Stimulated activated CD4-positive, alpha-beta T cell treated with anti-CD3 and anti-CD28 coated beads, Interleukin-15, amount 100 ng/mL, for 48 hours (primary cell): ENCODE data around the gene PEX26.
A peak's percentile ranks its signal among the peaks of the same experiment; 100 is the strongest.
"Not testable (repeated sequence)": the region's sequence is repeated elsewhere in the genome, so short reads cannot be mapped to it uniquely, and the experiment has no call there.

Experiments used
- DNase-seq, 2 donors: peaks; one replicate each; pipeline ENCODE4 v3.0.0-alpha.2; 2020; ENCODE audit warnings: low read depth in 2 of 2

PEX26 gene

GRCh38 chr22:18096823-18097222 is 19.0 kb downstream of the PEX26 start:
- no peak for DNase-seq

GRCh38 chr22:18100781-18101180 is 23.0 kb downstream of the PEX26 start:
- no peak for DNase-seq

DNA sequence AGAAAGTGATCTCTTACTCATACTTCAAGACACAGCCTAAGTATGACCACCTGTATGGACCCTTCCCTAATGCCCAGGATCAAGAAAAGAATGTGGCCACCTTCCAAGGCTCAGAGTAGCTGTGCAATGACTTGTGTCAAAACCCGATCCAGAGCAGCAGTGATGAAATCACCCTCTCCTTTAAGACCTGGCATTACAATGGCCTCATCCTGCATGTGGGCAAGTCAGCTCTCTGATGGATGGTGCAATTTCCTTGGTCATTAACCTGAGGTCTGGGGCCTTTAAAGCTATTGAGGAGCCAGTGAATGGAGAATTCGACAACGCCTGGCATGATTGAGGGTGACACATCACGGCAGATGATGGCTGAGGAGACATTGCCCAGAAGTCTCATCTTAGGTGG is 23.7 kb downstream of the PEX26 start:
- DNase-seq: no peak

- DNase-seq: no peak
These were observed 25.9 kb downstream of the PEX26 start for GRCh38 chr22:18103527-18104269.

DNA sequence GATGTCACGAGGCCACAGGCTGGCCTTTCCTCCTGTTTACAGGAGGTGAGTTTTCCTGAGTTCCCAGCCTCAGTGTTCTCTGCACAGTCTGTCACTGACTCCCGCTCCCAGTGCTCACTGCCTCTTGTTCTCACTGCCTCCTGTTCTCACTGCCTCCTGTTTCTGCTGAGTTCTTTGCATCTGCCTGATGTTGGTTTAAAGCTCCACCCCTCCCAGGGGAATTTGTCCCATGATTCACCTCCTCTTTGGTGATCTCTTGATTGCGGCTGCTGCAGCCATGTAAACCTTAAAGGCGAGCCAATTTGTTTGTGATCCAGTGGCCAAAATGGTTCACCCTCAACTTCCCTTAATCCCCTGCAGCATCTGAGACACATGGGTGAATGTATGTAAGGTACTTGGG is 26.8 kb downstream of the PEX26 start:
- no peak for DNase-seq

GRCh38 chr22:18105981-18106380 is 28.2 kb downstream of the PEX26 start:
- DNase-seq: not testable (repeated sequence)

DNA sequence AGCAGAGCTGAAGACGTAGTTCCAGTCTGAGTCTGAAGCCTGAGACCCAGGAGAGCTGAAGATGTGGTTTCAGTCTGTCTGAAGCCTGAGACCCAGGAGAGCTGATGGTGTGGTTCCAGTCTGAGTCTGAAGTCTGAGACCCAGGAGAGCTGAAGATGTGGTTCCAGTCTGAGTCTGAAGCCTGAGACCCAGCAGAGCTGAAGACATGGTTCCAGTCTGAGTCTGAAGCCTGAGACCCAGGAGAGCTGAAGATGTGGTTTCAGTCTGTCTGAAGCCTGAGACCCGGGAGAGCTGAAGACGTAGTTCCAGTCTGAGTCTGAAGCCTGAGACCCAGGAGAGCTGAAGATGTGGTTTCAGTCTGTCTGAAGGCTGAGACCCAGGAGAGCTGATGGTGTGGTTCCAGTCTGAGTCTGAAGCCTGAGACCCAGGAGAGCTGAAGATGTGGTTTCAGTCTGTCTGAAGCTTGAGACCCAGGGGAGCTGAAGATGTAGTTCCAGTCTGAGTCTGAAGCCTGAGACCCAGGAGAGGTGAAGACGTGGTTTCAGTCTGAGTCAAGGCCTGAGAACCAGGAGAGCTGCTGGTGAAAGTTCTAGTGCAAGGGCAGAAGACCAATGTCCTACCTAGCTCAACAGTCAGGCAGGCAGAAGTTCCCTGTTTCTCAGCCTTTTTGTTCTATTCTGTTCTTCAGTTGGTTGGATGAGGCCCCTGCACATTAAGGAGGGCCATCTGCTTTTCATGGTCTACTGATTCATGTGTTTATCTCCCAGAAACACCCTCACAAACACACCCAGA is 29.0 kb downstream of the PEX26 start:
- peak in 1 of 2 donors; percentile 44 for DNase-seq

- no peak for DNase-seq
These were observed 30.4 kb downstream of the PEX26 start for GRCh38 chr22:18108187-18108586.

- DNase-seq: no peak
These were observed 31.8 kb downstream of the PEX26 start for GRCh38 chr22:18109410-18110193.

DNA sequence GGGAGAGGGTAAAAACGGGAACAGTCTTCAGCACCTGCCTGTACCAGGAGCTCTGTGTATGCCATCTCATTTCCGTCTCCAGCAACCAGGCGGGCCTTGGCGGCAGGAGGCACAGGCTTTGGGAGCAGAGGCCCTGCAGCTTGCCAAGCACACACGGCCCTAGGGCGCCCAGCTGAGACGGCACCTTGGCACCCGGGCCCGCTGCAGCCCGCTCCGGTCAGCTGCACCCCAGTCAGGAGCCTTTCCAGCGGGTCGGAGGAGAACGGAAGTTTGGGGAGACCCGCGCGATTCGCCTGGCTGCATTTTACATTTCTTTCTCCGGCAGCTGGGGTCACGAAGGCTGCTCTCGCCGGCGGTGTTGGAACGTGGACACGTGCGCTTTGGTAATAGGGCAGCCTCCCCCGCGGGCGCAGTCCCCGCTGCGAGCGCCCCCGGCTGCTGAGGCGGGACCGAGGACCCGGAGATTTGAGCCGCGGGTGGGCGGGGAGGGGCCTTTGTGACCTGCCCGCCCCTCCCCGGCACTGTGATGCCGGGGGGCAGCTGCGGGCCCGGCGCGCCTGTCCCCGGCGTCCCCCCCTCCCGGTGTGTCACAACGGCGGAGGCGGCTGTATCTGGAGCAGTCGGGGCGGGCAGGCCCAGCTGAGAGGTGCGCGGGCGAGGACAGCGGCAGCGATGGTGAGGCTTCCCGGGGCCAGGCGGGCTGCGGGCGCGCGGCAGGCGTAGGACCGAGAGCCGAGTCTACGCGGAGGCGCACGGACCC is 32.6 kb downstream of the PEX26 start, which contains the start of gene TUBA8:
Gene TUBA8, plus strand, starts transcription at position 616 of the 760 bp plus-strand sequence. Its CDS starts 57 bp downstream, at position 673.
- no peak for DNase-seq

DNA sequence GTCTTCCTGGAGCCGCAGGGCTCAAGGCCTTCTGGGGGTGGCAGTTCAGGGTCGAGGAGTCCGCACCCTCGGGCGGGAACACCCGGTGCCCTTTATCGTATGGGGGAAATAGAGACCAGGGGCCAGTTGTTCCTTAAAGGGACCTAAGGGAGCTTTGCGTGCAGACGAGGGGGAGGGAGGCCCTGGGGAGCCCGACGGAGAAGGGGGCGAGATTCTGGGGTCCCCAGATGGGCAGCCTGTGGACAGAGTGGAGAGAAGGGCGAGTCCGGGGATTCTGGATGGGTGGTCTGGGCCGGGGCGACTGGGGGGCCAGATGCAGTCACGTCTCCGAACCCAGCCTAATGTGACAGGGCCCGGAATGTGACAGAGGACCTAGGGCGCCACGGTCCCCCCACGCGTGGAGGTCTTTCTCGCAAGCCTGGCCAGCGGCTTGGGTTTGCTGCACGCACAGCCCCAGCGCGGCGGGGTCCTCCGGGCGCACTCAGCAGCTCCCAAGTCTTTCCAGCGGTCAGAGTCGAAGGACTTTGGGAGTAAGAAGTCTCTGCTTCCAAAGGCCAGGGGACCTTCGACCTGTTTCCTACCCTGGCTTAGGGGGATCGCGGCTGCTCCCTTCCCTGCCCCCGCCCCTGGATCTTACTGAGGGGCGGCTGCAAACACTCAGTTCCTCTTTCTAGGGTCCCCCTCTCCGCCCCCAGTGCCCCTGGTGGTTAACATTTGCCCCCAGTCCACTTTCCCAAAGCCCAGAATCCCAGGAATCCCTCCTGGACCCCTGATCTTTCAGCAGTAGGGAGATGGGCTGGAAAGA is 33.4 kb downstream of the PEX26 start:
- no peak for DNase-seq

- DNase-seq: no peak
These were observed 34.1 kb downstream of the PEX26 start for GRCh38 chr22:18111759-18112330.

DNA sequence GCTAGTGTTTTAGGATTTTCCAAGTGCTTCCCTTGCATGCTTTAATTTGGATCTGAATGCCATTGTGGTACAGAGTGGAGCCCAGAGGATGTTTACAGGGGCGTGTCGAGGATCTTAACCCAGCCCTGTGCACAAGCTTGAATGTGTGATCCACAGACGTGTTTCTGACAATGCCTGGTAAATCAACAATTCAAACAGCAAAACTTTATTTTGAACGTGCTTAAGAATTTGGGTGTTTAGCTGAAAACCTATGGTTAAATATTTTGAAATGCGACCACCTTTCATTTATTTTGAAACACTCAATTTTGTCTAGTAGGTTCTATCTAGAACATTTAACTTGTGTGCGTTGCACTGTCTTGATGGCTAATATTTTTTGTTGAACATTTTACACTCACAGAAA is 34.6 kb downstream of the PEX26 start:
- no peak for DNase-seq

DNA sequence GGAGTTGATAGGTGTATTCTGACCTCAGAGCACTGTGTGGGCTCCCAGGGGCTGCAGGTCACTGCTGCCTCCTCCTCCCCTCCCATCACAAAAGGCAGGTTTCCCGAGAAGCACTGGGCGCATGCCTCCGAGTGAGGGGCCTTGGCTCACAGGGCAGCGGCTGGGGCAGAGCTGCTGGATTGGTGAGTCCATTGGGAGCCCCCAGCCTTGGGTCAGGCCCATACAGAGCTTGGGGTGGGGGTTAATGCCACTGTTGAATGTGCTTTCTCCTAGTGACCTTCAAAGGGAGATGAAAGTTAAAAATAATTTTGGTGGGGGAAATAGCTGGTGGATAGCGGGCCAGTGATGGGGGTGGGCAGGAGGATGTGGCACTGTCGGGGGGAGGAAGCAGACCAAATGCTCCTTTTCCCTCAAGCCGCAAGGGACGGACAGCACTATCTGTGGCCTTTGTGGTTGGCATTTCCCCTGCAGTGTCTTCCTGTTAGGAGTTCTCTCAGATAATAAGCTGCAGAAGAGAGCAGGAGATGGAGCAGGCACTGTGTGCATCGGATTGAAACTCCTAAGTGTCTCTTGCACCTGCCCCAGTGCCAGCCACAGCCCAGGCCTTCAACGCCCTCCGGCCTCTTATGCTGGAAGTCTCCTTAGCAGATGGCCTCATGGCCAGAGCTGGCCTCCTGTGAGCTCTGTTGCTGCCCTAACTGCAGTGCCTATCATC is 36.0 kb downstream of the PEX26 start:
- no peak for DNase-seq

DNA sequence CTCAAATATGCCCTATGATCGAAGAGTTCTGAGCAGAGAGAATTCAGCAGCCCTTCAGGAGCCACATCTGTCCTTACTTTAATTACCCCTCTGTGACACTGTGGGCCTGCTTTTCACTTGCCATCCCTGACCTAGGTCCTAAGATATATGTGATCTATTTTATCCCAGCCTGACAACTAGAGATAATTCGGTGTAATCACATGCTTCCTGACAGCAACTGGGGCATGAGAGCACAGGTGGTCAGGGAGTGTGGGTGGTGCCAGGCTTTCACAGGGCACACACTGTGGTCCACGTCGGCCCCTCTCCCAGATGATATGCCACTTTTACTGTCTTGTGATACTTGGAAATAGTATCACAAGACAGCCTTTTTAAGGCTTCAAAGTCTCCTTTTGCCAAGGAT is 36.7 kb downstream of the PEX26 start:
- no peak for DNase-seq

DNA sequence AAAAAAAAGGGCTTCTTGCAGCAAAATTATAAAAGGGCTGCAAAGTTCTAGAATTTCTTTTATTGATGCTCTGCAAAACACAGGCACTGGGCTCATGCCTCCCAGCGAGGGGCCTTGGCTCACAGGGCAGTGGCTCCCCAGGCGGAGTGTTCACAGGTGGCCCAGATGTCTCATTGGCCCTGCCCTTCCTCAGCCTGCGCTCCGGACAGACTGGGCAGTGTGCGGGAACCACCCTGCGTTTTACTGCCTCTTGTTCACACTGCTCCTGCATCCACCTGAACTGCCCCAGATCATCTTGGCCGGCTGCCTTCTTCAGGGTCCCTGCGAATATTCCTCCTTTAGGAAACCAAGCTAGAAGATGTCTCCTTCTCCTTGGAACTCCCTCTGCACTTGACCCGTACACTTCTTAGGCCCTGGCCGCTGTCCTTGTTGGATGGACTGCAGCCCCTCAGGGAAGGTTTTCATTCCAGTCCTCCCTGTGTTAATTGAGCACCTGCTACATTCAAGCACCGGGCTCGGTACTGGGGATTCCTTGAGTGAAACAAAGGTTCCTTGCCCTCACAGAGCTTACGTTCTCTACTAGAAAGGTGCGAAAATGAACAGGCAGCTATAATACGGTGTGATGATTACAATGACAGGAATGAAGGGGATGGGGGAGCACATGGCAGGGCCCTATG is 37.3 kb downstream of the PEX26 start:
- DNase-seq: no peak

GRCh38 chr22:18115906-18116371 is 38.1 kb downstream of the PEX26 start:
- DNase-seq: no peak

DNA sequence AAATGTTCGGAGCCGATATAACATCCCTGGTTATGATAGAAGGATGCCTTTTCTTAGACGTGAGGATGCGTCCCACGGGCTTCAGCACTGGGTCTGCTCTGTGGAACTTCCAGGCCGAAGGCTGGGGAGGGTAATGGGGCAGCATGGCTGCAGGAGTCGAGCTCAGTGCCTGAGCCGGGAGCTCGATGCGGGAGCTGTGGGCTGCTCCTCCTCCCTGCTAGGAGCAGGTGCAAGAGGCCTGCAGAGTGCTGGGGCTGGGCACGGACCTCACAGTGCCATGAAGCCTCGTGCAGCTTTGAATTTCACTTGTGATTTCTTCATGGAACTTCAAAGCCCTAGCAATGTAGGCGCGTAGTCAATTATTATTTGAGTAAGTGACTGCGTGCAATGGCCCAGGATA is 38.8 kb downstream of the PEX26 start:
- no peak for DNase-seq

DNA sequence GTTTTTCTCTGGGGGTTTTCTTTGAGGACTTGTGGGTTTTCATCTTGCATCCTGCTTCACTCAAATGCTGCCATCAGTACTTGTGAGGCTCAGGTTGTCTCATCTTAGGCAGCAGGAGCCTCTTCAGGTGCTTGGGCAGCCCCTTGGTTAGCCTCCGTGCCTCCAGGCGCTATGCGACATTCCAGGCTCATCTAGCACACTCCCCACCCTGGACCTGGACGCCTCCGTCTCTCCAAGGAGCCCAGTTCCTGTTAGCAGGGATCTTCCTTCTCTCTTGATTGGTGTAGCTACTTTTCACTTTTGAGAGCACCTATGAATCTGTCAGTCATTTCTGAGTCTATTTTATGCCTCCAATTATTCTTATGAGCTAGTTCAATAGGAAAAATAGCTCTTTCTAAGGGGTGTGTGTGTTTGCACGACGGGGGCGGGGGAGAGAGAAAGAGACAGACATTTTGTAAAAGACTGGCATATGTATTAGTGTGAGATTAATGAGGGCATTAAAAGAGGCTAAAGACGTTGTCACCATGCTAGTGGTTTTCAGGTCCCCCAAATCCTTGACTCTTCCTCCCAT is 40.6 kb downstream of the PEX26 start:
- DNase-seq: no peak
